ENCODE measurements around the gene TMEM88.

DNA sequence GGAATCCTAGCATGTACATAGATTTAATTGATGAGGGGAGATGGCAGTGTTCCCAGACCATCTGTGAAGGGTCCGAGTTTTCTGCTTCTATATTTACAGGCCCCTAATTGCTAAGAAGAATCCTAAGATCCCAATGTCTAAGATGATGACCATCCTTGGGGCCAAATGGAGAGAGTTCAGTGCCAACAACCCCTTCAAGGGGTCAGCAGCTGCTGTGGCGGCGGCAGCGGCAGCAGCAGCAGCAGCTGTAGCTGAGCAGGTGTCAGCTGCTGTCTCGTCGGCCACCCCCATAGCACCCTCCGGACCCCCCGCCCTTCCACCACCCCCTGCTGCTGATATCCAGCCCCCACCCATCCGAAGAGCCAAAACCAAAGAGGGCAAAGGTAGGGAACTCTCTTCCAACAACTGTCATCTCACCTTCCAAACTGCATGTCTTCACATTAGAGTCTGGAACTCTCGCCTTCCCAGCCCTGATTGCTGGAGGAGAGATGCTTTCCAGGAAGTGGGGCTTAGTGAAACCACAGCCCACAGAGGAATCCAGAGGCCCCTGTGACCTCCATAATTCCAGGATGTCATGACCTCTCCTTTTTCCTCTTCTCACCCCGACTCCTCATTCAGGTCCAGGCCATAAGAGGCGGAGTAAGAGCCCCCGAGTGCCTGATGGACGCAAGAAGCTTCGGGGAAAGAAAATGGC lies 38.5 kb downstream of the TMEM88 start:
- TF ChIP-seq, protein P1, sequence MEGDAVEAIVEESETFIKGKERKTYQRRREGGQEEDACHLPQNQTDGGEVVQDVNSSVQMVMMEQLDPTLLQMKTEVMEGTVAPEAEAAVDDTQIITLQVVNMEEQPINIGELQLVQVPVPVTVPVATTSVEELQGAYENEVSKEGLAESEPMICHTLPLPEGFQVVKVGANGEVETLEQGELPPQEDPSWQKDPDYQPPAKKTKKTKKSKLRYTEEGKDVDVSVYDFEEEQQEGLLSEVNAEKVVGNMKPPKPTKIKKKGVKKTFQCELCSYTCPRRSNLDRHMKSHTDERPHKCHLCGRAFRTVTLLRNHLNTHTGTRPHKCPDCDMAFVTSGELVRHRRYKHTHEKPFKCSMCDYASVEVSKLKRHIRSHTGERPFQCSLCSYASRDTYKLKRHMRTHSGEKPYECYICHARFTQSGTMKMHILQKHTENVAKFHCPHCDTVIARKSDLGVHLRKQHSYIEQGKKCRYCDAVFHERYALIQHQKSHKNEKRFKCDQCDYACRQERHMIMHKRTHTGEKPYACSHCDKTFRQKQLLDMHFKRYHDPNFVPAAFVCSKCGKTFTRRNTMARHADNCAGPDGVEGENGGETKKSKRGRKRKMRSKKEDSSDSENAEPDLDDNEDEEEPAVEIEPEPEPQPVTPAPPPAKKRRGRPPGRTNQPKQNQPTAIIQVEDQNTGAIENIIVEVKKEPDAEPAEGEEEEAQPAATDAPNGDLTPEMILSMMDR (IDR thresholded peaks at IDR 0.05), result no peak
- TF ChIP-seq POLR2A (IDR thresholded peaks at IDR 0.05), result no peak
